EL (cell line): ENCODE measurements around the gene CST7.
A peak's percentile ranks its signal among the peaks of the same experiment; 100 is the strongest.
"Not testable (repeated sequence)": the region's sequence is repeated elsewhere in the genome, so short reads cannot be mapped to it uniquely, and the experiment has no call there.

Experiments used
- DNase-seq: peaks from one replicate; pipeline ENCODE4 v3.0.0-alpha.2; 2016

The CST7 gene

GRCh38 chr20:24987873-24988835, 39.1 kb downstream of the CST7 start:
- DNase-seq: no peak

GRCh38 chr20:24989162-24989561, 40.1 kb downstream of the CST7 start:
- DNase-seq: no peak

- DNase-seq: no peak
Observed at GRCh38 chr20:24990810-24991252, 41.8 kb downstream of the CST7 start.

GRCh38 chr20:24991897-24992486, 42.9 kb downstream of the CST7 start:
- peak; percentile 37 for DNase-seq

GRCh38 chr20:24992487-24993205, 43.6 kb downstream of the CST7 start, which contains the start of gene APMAP:
APMAP (minus strand) TSS chr20:24992751; CDS start chr20:24992688, 63 bp downstream.
- peak; percentile 94 for DNase-seq

GRCh38 chr20:24993337-24994185, 44.5 kb downstream of the CST7 start:
- DNase-seq: peak; percentile 61

- DNase-seq: no peak
Observed at GRCh38 chr20:24994186-24994465, 45.1 kb downstream of the CST7 start.

GRCh38 chr20:24994470-24995368, 45.6 kb downstream of the CST7 start:
- DNase-seq: peak; percentile 76

- no peak for DNase-seq
Observed at GRCh38 chr20:24995741-24996448, 46.8 kb downstream of the CST7 start.

GRCh38 chr20:24996449-24997377, 47.6 kb downstream of the CST7 start:
- DNase-seq: no peak

GRCh38 chr20:24998121-24998520, 49.1 kb downstream of the CST7 start:
- DNase-seq: no peak

GRCh38 chr20:24998631-24999445, 49.8 kb downstream of the CST7 start:
- DNase-seq: no peak

- no peak for DNase-seq
Observed at GRCh38 chr20:24999568-24999967, 50.5 kb downstream of the CST7 start.

- DNase-seq: peak; percentile 89
Observed at GRCh38 chr20:25000268-25000801, 51.3 kb downstream of the CST7 start.

GRCh38 chr20:25001323-25001722, 52.3 kb downstream of the CST7 start:
- not testable (repeated sequence) for DNase-seq

- no peak for DNase-seq
Observed at GRCh38 chr20:25003002-25003401, 53.9 kb downstream of the CST7 start.

- DNase-seq: no peak
Observed at GRCh38 chr20:25005220-25005619, 56.2 kb downstream of the CST7 start.

- no peak for DNase-seq
Observed at GRCh38 chr20:25005661-25006060, 56.6 kb downstream of the CST7 start.
